DND-41 (cell line): ENCODE results near the gene B3GALNT2.

ENCODE experiments used
- EZH2 ChIP-seq: IDR thresholded peaks from 3 replicates; pipeline ENCODE4 v1.6.1; 2012; ENCODE audit warnings: borderline replicate concordance, low read depth, mild to moderate bottlenecking, moderate library complexity, low read length, inconsistent platforms; ENCODE audit not compliant: severe bottlenecking
- TF ChIP-seq, protein P1 (sequence below): IDR thresholded peaks from 2 replicates; pipeline ENCODE4 v1.5.1; 2012; ENCODE audit warnings: borderline replicate concordance, low read length, moderate library complexity, mild to moderate bottlenecking; ENCODE audit not compliant: poor library complexity, severe bottlenecking; ENCODE audit errors: extremely low read depth

GRCh38 chr1:235421751-235422150, 82.5 kb downstream of the B3GALNT2 start:
- TF ChIP-seq, protein P1, sequence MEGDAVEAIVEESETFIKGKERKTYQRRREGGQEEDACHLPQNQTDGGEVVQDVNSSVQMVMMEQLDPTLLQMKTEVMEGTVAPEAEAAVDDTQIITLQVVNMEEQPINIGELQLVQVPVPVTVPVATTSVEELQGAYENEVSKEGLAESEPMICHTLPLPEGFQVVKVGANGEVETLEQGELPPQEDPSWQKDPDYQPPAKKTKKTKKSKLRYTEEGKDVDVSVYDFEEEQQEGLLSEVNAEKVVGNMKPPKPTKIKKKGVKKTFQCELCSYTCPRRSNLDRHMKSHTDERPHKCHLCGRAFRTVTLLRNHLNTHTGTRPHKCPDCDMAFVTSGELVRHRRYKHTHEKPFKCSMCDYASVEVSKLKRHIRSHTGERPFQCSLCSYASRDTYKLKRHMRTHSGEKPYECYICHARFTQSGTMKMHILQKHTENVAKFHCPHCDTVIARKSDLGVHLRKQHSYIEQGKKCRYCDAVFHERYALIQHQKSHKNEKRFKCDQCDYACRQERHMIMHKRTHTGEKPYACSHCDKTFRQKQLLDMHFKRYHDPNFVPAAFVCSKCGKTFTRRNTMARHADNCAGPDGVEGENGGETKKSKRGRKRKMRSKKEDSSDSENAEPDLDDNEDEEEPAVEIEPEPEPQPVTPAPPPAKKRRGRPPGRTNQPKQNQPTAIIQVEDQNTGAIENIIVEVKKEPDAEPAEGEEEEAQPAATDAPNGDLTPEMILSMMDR: no peak
- no peak for TF ChIP-seq EZH2
